Sigmoid colon (tissue), 4 donors: Measurements from ENCODE around the gene HELZ.

Source experiments
- CTCF ChIP-seq, 4 experiments: fragments of 450-650 bp in 3 of 4; fragments of 200-600 bp in 1 of 4; IDR thresholded peaks; one replicate each; pipeline ENCODE4 v1.5.1; 2016 to 2019; ENCODE audit warnings: antibody characterized with exemption in 4 of 4, mild to moderate bottlenecking in 3 of 4, moderate library complexity in 2 of 4
- EP300 ChIP-seq, 4 donors: sonication (generic); formaldehyde crosslinking; IDR thresholded peaks; one replicate each; pipeline ENCODE4 v1.6.1; 2017; ENCODE audit warnings: antibody characterized with exemption in 4 of 4
- POLR2A ChIP-seq, 2 donors: fragments of 450-650 bp; IDR thresholded peaks; one replicate each; pipeline ENCODE4 v1.6.1; 2016; ENCODE audit warnings: antibody characterized with exemption in 2 of 2, mild to moderate bottlenecking in 2 of 2, moderate library complexity in 2 of 2
- POLR2AphosphoS5 ChIP-seq, 4 donors: sonication (generic); formaldehyde crosslinking; IDR thresholded peaks; one replicate each; pipeline ENCODE4 v1.6.1; 2017; ENCODE audit warnings: antibody characterized with exemption in 4 of 4

DNA sequence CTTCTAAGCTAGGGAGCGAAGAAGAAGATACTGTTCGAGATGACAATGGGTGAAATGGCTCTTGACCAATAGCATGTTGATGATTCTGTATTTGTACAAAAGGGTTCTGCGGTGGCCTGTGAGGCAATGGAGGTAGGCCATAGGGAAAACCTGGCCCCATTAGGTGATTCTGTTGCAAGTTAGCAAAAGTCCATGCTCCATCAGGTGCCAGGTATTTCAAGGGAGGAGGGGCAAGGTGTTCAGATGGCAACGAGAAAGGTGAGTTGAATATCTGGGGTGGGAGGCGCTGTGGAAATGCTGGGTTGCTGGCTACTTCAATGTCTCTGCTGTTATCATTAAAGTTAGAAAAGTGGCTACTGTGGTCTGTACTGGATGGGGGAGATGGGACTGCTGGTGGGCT lies 137.8 kb downstream of the HELZ start:
- TF ChIP-seq CTCF (IDR thresholded peaks at IDR 0.05) (no peak), POLR2A (IDR thresholded peaks at IDR 0.05) (no peak), POLR2AphosphoS5 (IDR thresholded peaks at IDR 0.05) (no peak), EP300 (IDR thresholded peaks at IDR 0.05) (no peak)
